HTR-8/SVneo (cell line): ENCODE measurements around the gene SHB.

Experiments
- DNase-seq: peaks from one replicate; pipeline ENCODE4 v3.0.0; 2011; ENCODE audit warnings: low spot score, mixed read lengths; ENCODE audit not compliant: insufficient read length
- FAIRE-seq: peaks from 2 replicates; lab custom pipeline; 2011; peaks lifted over from hg19 to GRCh38; lab: Jason Lieb, UNC

Gene SHB

DNA sequence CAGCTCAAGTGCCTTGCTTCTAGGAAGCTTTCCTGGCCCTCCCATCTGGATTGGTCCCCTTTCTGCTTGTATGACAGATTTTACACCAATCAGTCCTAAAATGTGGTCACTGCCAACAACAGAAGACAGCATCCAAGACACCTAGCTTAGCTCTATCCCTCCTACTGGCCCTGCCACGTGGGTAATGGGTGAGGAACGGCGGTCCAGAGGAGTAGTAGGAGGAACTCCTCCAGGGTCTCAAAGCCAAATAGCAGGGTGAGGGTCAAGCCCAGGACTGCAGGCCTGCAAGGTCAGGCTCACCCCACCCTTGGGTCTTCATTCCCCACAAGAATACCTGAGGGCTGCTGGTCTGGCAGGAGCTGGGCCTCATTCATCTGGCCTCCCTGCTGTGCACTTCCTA, 108.4 kb downstream of the SHB start:
- DNase-seq (no peak), FAIRE-seq (no peak)

GRCh38 chr9:37959976-37960375, 109.1 kb downstream of the SHB start:
- no peak for FAIRE-seq
- no peak for DNase-seq

GRCh38 chr9:37958154-37958553, 110.9 kb downstream of the SHB start:
- no peak for DNase-seq
- no peak for FAIRE-seq

GRCh38 chr9:37957664-37957953, 111.4 kb downstream of the SHB start:
- no peak for DNase-seq
- FAIRE-seq: no peak

- DNase-seq (no peak), FAIRE-seq (no peak)
These were observed 111.9 kb downstream of the SHB start for GRCh38 chr9:37956904-37957663.

- FAIRE-seq (no peak), DNase-seq (no peak)
These were observed 112.6 kb downstream of the SHB start for GRCh38 chr9:37956423-37956820.

DNA sequence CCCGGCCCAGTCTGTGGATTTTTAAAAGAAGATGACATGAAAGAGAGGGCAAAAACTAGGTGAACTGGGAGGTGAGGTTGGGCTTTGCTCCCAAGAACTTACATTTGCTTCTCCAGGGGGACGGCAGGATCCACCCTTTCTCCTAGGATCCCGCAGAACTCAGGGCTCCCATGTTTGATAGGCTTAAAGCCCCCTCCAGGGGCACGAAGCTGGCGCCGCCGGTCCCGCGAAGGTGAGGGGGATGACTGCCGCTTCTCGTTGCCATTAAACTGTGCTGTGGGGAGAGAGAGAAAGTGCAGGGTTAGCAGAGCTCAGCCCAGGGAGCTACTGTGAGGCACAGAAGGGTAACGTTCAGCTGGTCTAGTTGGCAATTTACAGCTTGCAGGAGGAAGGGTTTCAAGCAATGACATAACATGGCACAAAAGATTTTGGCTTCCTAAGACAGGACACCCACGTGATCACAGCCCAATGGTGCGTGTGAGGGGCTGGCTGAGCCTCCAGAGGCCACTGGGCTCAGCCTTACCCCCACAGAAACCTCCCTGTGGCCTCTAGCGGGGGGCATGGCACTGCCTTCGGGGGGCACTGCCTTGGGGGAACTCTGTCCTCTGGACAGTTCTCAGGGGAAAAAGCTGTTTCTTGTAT, 113.1 kb downstream of the SHB start:
- DNase-seq (no peak), FAIRE-seq (no peak)

- no peak for FAIRE-seq
These were observed 114.4 kb downstream of the SHB start for GRCh38 chr9:37954581-37954981.

GRCh38 chr9:37953775-37954437, 115.1 kb downstream of the SHB start:
- FAIRE-seq: no peak
- peak; percentile 71 for DNase-seq

More at GRCh38 chr9:37954581-37954981, 114.4 kb downstream of the SHB start:
- DNase-seq: no peak

GRCh38 chr9:37953206-37953774, 115.7 kb downstream of the SHB start:
- DNase-seq: no peak
- FAIRE-seq: no peak

DNA sequence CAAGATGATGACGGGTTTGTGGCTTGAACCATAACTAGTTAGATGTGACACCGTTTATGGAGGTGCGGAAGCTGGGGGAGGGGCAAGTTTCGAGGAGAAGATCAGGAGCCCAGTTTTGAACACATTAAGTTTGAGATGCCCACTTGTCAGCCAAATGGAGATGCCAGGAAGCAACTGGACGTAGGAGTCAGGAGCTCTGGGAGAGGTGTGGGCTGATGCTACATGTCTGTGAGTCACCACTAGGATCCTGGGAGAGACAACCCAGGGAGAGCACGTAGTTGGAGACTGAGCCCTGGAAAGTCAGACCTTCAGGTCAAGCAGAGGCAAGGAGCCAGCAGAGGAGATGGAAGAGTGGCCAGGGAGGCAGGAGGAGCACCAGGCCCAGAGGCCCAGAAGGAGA, 116.3 kb downstream of the SHB start:
- FAIRE-seq: no peak
- no peak for DNase-seq

DNA sequence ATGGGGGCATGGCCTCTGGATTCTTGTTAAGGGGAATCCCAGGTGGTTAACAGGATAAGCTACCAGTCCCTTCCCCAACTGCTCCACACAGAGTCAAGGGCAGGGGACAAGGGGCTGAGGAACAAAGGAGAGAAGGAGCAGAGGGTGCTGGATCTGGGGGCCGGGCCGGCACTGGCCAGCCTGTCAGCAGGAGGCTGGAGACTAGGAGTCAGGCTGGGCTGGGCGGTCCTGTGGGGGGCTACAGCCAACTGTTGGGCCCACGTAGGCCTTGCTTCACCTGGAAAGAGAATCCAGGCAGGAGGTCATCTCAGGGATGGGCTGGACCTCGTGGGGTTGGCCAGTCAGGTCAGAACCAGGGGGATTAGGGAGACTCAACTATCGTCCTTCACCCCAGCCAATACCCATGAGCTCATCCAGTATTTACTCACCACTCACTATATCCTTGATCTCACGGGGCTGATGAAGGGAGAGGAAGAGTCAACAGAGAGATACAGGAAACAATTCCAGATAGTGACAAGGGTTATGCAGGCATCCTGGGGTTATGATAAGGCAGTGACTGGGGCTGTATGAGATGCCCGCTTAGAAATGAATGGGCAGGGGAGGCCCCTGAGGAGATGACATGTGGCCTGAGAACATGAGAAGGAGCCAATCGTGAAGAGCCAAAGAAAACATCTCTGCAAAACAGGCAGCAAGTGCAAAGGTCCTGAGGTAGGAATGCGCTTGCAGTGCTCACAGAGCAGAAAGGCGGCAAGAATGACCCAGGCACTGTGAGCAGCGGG, 117.2 kb downstream of the SHB start:
- FAIRE-seq (no peak), DNase-seq (no peak)

DNA sequence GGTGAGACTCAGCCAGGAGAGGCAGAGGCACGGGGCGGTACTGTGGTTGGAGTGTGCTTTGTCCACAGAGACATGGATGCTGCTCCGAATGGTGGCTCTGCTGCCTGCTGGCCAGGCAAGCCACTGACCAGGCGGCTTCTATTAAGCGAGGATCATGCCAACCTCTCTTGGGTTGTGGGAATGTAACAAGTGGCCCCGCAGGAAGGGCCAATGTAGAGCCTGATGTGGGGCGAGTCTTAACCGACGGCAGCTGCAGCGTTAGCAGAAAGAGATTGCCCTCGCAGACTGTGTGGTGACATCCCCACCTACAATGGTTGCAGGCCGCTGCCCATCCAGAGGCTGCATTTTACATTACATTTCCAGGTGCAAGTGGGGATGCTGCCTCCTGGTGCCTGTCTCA, 118.5 kb downstream of the SHB start:
- no peak for DNase-seq
- FAIRE-seq: no peak

DNA sequence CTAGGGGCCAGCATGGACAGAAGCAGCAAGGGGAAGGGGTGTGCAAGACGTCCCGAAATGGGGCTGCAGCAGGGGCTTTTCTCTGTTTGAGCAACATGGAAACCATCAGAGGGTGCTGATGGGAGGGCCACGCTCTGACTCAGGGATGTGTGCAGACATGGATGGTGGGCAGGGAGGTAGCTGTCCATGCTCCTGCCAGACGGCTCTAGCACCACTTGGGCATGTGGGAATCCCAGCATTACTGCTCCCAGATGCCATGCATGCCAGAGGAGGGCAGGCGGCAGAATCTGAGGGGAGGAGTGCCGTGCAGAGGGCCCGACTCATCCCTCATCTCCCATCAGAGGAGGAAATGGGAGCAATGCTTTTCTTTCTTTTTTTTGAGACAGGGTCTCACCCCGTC, 119.5 kb downstream of the SHB start:
- no peak for FAIRE-seq
- DNase-seq: no peak

DNA sequence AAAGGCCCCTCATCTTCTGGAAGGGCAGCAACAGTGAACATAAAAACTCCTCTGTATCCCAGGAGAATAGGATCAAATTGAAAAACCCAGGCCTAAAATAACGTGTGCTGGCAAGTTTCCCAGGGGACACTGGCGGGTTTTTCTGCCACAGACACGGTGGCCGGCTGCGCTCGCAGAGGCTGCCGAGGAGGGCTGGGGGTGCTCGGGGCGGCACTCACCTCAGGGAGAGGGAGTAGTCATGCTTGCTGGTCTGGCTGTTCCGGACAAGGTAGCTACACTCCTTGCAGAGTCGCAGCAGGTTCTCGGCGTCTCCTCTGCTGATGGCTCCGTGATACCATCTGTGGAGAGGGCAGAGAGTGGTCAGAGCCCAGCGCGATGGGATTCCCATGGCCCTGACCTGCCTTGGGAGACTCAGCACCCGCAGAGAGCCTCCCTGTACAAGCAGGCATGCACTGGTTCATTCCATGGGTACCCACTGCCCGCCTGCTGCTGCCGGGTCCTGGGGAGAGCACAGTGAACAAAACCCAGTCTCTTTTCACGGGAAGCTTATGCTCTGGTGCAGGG, 120.5 kb downstream of the SHB start:
- FAIRE-seq (no peak), DNase-seq (no peak)

DNA sequence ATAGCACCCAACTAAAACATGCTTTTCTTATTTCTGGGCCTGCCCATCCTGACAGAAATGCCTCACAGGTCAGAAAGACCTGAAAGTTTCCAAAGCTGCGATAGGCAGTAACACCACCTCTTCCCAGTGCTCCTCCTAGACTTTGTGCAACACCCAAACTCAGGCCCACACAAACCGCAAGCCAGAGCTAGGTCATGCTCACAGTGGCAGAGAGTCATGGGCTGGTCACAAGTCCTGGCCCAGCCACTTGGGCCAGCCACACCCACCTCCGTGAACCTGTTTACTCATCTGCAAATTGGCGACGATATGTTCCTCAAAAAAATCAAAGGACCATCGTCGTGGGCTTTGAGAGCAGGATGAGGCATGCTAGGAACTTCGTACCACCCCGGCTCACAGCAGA, 121.0 kb downstream of the SHB start:
- no peak for DNase-seq

DNA sequence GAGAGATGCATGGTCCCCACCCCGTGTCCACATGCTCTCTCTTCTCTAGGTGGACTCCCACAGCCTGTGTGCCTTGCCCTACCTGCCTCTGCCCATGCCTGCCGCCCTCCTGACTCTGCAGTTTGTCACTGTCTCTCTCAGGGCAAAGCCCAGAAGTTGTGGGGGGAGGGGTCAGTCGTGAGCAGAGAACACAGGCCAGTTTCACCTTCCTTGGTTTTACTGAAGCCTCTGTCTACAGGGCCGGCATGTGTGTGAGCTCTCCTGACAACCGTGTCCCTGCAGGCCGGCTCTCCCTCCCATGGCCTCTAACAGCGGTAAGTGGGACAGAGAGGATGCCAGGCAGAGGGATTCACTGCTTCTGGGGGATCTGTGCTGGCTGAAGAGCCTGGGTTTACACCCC, 121.6 kb downstream of the SHB start:
- DNase-seq (no peak), FAIRE-seq (no peak)

More for the DNA sequence above, 121.0 kb downstream of the SHB start:
- FAIRE-seq: no peak

DNA sequence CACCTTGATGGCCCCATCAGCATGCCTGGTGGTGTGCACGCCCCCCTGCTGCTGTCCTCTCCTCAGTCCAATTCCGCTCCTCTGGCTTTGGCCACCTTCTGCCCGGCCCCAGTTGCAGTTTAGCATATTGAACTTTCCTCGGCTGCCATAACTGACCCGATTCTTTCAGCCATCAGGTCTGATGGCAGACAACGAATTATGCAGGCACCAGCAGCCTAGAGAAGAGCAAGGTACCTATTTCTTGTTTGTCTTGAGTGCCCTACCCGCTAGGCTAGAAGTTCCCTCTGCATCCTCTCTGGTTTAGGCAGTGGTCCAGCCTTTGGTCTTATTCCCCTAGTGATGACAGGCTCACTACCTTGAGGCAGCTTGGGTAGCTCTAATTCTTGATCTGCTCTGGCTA, 122.1 kb downstream of the SHB start:
- DNase-seq (no peak), FAIRE-seq (no peak)

GRCh38 chr9:37946041-37946440, 123.0 kb downstream of the SHB start:
- FAIRE-seq: no peak

More at GRCh38 chr9:37946041-37946440, 123.0 kb downstream of the SHB start:
- no peak for DNase-seq
